ENCODE data around the gene CAMTA1.

GRCh38 chr1:7110321-7110720 lies 325.1 kb downstream of the CAMTA1 start:
- no peak for TF ChIP-seq CTCF (conservative IDR thresholded peaks at IDR 0.05; ENCODE audit: low read depth, low read length)
- no peak for TF ChIP-seq EZH2 (IDR thresholded peaks at IDR 0.05; ENCODE audit: borderline replicate concordance, low read depth, low read length, poor library complexity, severe bottlenecking)

All from A673 (cell line).